IMR-90 (cell line): ENCODE results near the gene ETV6. TPM values are rescaled to one million over a fixed set of nuclear protein-coding genes. Genes with fewer than 3 reads are reported as not detected.

Source experiments
- ATAC-seq: fragments of 200-7000 bp; cut with Tn5 transposase; 2 replicates; pipeline ENCODE4 v1.9.1; 2020; ENCODE audit warnings: low read depth, mild to moderate bottlenecking, moderate library complexity
- BruUV-seq: library from RNA; stranded (reverse); fragments of 400-500 nt; replicated peaks from 2 replicates; lab custom pipeline; 2021; lab: Mats Ljungman, UMichigan
- CTCF ChIA-PET: fragments of 300-600 bp; formaldehyde crosslinking; extraction: SDS; loops from one replicate; lab custom pipeline; 2021; ENCODE audit warnings: antibody characterized with exemption; lab: Yijun Ruan, JAX
- POLR2A ChIA-PET: fragments of 300-600 bp; sonication (Branson Sonifier 250); formaldehyde crosslinking; loops from one replicate; lab custom pipeline; 2022; ENCODE audit warnings: antibody characterized with exemption; ENCODE audit not compliant: unreplicated experiment; lab: Charles Lee
- DNase-seq: peaks from one replicate; pipeline ENCODE4 v3.0.0; 2013
- H2AFZ ChIP-seq: replicated peaks from 2 replicates; pipeline ENCODE3; 2013; ENCODE audit warnings: low read length, mild to moderate bottlenecking; ENCODE audit not compliant: poor library complexity
- H2AK5ac ChIP-seq: 2 replicates; pipeline ENCODE4 v1.6.1; 2013; ENCODE audit warnings: low read depth, low read length, inconsistent platforms
- H2AK9ac ChIP-seq: replicated peaks from 2 replicates; pipeline ENCODE3; 2013; ENCODE audit warnings: mild to moderate bottlenecking, low read depth, low read length, moderate library complexity; ENCODE audit not compliant: poor library complexity
- H2BK120ac ChIP-seq: 2 replicates; pipeline ENCODE4 v1.6.1; 2013; ENCODE audit warnings: low read depth, low read length, inconsistent platforms
- H2BK15ac ChIP-seq: 3 replicates; pipeline ENCODE4 v1.6.1; 2013; ENCODE audit warnings: low read depth, low read length, inconsistent platforms
- H2BK20ac ChIP-seq: 2 replicates; pipeline ENCODE4 v1.6.1; 2013; ENCODE audit warnings: low read depth, mild to moderate bottlenecking, inconsistent platforms, low read length, moderate library complexity
- H2BK5ac ChIP-seq: 2 replicates; pipeline ENCODE4 v1.6.1; 2013; ENCODE audit warnings: mild to moderate bottlenecking, low read depth, low read length, inconsistent platforms; ENCODE audit not compliant: poor library complexity, severe bottlenecking
- H3K14ac ChIP-seq: replicated peaks from 2 replicates; pipeline ENCODE4 v1.6.1; 2013; ENCODE audit warnings: low read depth, low read length, inconsistent platforms
- H3K18ac ChIP-seq: 2 replicates; pipeline ENCODE4 v1.6.1; 2013; ENCODE audit warnings: low read depth, low read length, control low read depth
- H3K23ac ChIP-seq: 2 replicates; pipeline ENCODE4 v1.6.1; 2013; ENCODE audit warnings: low read depth, low read length, inconsistent platforms
- H3K27ac ChIP-seq: 2 replicates; pipeline ENCODE4 v1.5.1; 2013; ENCODE audit warnings: mild to moderate bottlenecking, control low read depth, low read length; ENCODE audit not compliant: insufficient read depth
- H3K27me3 ChIP-seq: 2 replicates; pipeline ENCODE4 v1.6.1; 2013; ENCODE audit warnings: low read length; ENCODE audit not compliant: control insufficient read depth, insufficient read depth
- H3K36me3 ChIP-seq: 2 replicates; pipeline ENCODE4 v1.6.1; 2013; ENCODE audit warnings: low read length, mixed read lengths; ENCODE audit not compliant: control insufficient read depth, insufficient read depth
- H3K4ac ChIP-seq: 2 replicates; pipeline ENCODE4 v1.6.1; 2013; ENCODE audit warnings: low read depth, low read length, inconsistent platforms
- H3K4me1 ChIP-seq: 2 replicates; pipeline ENCODE4 v1.6.1; 2013; ENCODE audit warnings: low read length, mixed read lengths; ENCODE audit not compliant: control insufficient read depth, insufficient read depth
- H3K4me2 ChIP-seq: 2 replicates; pipeline ENCODE4 v1.6.1; 2013; ENCODE audit warnings: low read depth, mild to moderate bottlenecking, control low read depth, low read length, moderate library complexity
- H3K4me3 ChIP-seq: 2 replicates; pipeline ENCODE4 v1.5.1; 2013; ENCODE audit warnings: low read depth, mild to moderate bottlenecking, control low read depth, low read length, moderate library complexity; ENCODE audit not compliant: insufficient read depth
- H3K56ac ChIP-seq: 2 replicates; pipeline ENCODE4 v1.6.1; 2013; ENCODE audit warnings: low read length, inconsistent platforms; ENCODE audit not compliant: insufficient read depth; ENCODE audit errors: extremely low read depth
- H3K79me1 ChIP-seq, 2 experiments: 2 replicates each; pipeline ENCODE4 v1.6.1; 2013; ENCODE audit warnings: low read length in 2 of 2, inconsistent platforms in 1 of 2, low read depth in 1 of 2
- H3K9ac ChIP-seq: 2 replicates; pipeline ENCODE4 v1.6.1; 2013; ENCODE audit warnings: low read depth, low read length, control low read depth
- H3K9me1 ChIP-seq: 2 replicates; pipeline ENCODE4 v1.6.1; 2013; ENCODE audit warnings: low read length, inconsistent platforms; ENCODE audit not compliant: insufficient read depth
- H3K9me3 ChIP-seq: 2 replicates; pipeline ENCODE4 v1.6.1; 2013; ENCODE audit warnings: low read length; ENCODE audit not compliant: control insufficient read depth, insufficient read depth
- H4K20me1 ChIP-seq: 2 replicates; pipeline ENCODE4 v1.6.1; 2013; ENCODE audit warnings: low read length, inconsistent platforms; ENCODE audit not compliant: insufficient read depth
- H4K5ac ChIP-seq: 2 replicates; pipeline ENCODE4 v1.6.1; 2013; ENCODE audit warnings: mild to moderate bottlenecking, low read depth, low read length, control low read depth
- H4K8ac ChIP-seq, 2 experiments: 2 replicates each; pipeline ENCODE4 v1.6.1; 2013; ENCODE audit warnings: low read depth in 2 of 2, low read length in 2 of 2, control low read depth in 1 of 2, inconsistent platforms in 1 of 2
- H4K91ac ChIP-seq: 2 replicates; pipeline ENCODE4 v1.6.1; 2013; ENCODE audit warnings: low read depth, low read length, inconsistent platforms; ENCODE audit not compliant: insufficient read depth
- BHLHE40 ChIP-seq: fragments of 150-350 bp; IDR thresholded peaks from 2 replicates; pipeline ENCODE4 v1.6.1; 2016; ENCODE audit warnings: mild to moderate bottlenecking, low read depth, low read length
- CEBPB ChIP-seq: IDR thresholded peaks from 2 replicates; pipeline ENCODE4 v1.6.1; 2012; ENCODE audit warnings: low read depth, low read length, improper control_type of control experiment
- FOS ChIP-seq: fragments of 150-350 bp; IDR thresholded peaks from 2 replicates; pipeline ENCODE4 v1.6.1; 2016; ENCODE audit warnings: low read depth, low read length
- MXI1 ChIP-seq: IDR thresholded peaks from 2 replicates; pipeline ENCODE4 v1.6.1; 2012; ENCODE audit warnings: low read depth, mild to moderate bottlenecking, low read length, moderate library complexity, borderline replicate concordance
- NFE2L2 ChIP-seq: fragments of 150-350 bp; IDR thresholded peaks from 2 replicates; pipeline ENCODE4 v1.6.1; 2016; ENCODE audit warnings: low read depth, mild to moderate bottlenecking, low read length
- POLR2A ChIP-seq: IDR thresholded peaks from 2 replicates; pipeline ENCODE4 v1.6.1; 2012; ENCODE audit warnings: mild to moderate bottlenecking, low read depth, low read length
- RFX5 ChIP-seq: IDR thresholded peaks from 2 replicates; pipeline ENCODE4 v1.8.0; 2012; ENCODE audit warnings: low read depth, mild to moderate bottlenecking, low read length, moderate library complexity
- SMC3 ChIP-seq: fragments of 150-350 bp; IDR thresholded peaks from 2 replicates; pipeline ENCODE4 v1.6.1; 2016; ENCODE audit warnings: low read depth, mild to moderate bottlenecking, antibody characterized with exemption, low read length, moderate library complexity
- whole genome bisulfite sequencing, 2 experiments: methylation state at CpG; one replicate each; pipeline versions ENCODE4 v1.1.5 to v1.1.7; 2013; ENCODE audit warnings: missing lambda C conversion rate in 2 of 2; ENCODE audit not compliant: insufficient read length in 1 of 2; ENCODE audit errors: extremely low coverage in 2 of 2; 5-methylcytosine and 5-hydroxymethylcytosine counted together
- dilution Hi-C: fragments of 300-500 bp; cut with HindIII; formaldehyde crosslinking; loops from one replicate; pipeline ENCODE4 v1.14.3; 2018; ENCODE audit warnings: low sequenced_read_pairs; ENCODE audit not compliant: unreplicated experiment
- in situ Hi-C: fragments of 300-500 bp; cut with MboI; formaldehyde crosslinking; loops from 3 replicates; pipeline ENCODE4 v1.14.3; 2019; ENCODE audit warnings: low sequenced_read_pairs, inconsistent platforms, mixed read lengths
- intact Hi-C: fragments of 100-400 bp; cut with micrococcal nuclease; formaldehyde crosslinking; loops from 2 replicates; pipeline ENCODE4 v1.10.0; 2022
- polyA plus RNA-seq, 3 experiments: library from polyadenylated mRNA; depleted of rRNA; stranded (reverse); fragments of >200 nt; gene quantifications; 2 replicates each; pipeline ENCODE4 v1.2.3, GENCODE V29; 2012; ENCODE audit warnings: low replicate concordance in 1 of 3
- total RNA-seq: library from RNA; depleted of rRNA; stranded (reverse); fragments of >200 nt; gene quantifications from 2 replicates; pipeline ENCODE4 v1.2.3, GENCODE V29; 2012
- TF ChIP-seq, protein P1 (sequence below): fragments of 150-350 bp; IDR thresholded peaks from 2 replicates; pipeline ENCODE4 v1.6.1; 2017; ENCODE audit warnings: mild to moderate bottlenecking, antibody characterized with exemption, low read length, low read depth
- TF ChIP-seq, protein P2 (sequence below): conservative IDR thresholded peaks from 2 replicates; pipeline ENCODE4 v1.5.1; 2012; ENCODE audit warnings: mild to moderate bottlenecking, low read depth, low read length, improper control_type of control experiment
- TF ChIP-seq, protein P3 (sequence below): fragments of 150-350 bp; IDR thresholded peaks from 2 replicates; pipeline ENCODE4 v1.6.1; 2016; ENCODE audit warnings: low read depth, mild to moderate bottlenecking, low read length, moderate library complexity, borderline replicate concordance

The ETV6 gene
- total and polyA plus RNA-seq, 2 of the 4 experiments (the other 2 are of a cell fraction): 8.4 to 9.9 TPM

DNA sequence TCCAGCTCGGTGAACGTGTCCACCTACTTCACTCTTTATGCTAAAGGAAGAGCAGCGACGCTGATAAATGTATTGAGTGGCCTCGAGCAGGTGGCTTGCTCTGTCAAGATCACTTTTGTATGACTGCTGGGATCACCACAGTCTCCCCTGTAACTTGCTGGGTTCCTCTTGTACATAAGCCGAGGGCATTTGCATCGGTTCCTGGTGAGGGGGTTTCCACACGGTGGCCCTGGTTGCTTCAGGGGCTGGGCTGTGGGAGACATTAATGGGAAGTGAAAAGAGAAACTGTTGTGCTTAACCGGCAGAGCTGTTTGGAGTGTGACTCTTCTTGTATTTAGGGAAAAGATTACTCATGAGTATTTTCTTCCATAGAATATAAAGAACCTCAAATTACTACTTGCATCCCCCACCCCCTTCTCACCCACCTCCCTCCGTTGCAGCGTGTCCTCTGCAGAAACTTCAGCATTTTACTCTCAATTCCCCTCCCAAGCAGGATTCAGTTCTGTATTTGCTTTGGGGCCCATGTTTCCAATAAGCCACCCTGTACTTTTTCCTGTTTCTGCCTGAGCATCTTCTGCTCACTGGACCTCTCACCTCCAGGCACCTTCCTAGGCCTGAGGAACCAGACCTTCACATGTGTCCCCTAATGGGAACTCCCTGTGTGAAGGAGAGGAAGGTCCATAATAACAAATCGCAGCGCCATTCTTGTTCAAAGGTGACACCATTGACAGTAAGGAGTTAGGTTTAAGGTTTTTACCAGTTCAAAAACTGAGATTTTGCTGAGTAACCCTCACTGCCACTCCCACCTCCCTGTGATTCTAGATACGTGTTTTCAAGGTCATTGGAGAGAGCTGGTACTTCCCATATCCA is 187.0 kb downstream of the ETV6 start (continued):
- TF ChIP-seq BHLHE40 (no peak), MXI1 (no peak)

DNA sequence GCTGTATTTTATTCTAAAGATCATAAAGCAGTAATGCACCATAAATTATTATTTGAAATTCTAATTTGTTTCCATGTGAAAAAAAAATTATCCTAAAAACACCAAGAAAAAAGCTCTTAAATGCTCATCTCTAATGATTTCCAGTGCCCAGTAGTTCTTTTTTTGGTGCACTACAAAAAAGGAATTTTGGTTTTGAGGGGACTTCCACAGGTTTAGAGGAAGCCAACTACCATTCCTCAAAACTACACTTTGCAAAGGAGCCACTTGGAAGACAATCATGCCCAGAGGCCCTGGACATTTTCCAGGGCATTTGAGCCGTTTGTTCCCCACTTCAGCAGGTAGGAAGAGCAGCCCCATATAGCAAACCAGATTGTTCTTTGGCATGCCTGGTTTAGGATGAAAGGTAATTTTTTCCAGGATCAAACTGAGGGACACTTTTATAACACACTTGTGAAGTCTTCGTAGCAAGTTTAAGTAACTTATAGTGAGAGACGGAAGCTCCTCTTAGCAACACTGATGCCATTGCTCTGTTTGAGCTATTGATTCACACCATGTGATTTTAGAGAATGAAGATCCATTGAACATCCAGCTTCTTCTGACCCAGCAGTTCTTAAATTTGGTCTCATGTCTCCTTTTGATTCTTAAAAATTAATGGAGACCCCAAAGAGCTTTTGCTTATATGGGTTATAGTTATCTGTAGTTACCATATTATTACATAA is 187.9 kb downstream of the ETV6 start:
- H3K9ac ChIP-seq: no peak overlapping the region
- H2AK5ac ChIP-seq: no peak overlapping the region
- H3K27me3 ChIP-seq: no peaks in the 10 kb centered on the region
- ChIA-PET POLR2A (no interaction called here), CTCF (no interaction called here)
- no peak overlapping the region for H3K23ac ChIP-seq
- H3K56ac ChIP-seq: no peak overlapping the region
- BruUV-seq: no TSS peak
- H2BK5ac ChIP-seq: no peak overlapping the region
- no peak overlapping the region for H3K14ac ChIP-seq
- no peak overlapping the region for H3K4me2 ChIP-seq
- peaks cover 11% of the 10 kb centered on the region for H3K36me3 ChIP-seq
- H3K9me1 ChIP-seq: peaks cover 14% of the 10 kb centered on the region; the same call in 1 of the 2 replicates
- no peaks in the 10 kb centered on the region; the same call in 1 of the 2 replicates for H4K20me1 ChIP-seq
- DNase-seq (no peak), ATAC-seq (no peak)
- no peak overlapping the region for H4K5ac ChIP-seq
- H4K91ac ChIP-seq: no peak overlapping the region
- H3K4me1 ChIP-seq: peaks cover 11% of the 10 kb centered on the region
- H3K9me3 ChIP-seq: no peaks in the 10 kb centered on the region
- no peak overlapping the region for H2BK15ac ChIP-seq
- H3K27ac ChIP-seq: no peak overlapping the region
- no CpG with 5 or more reads among the region's 3 CpGs for WGBS, 2 experiments
- no peak overlapping the region for H2BK20ac ChIP-seq
- H4K8ac ChIP-seq: no peak overlapping the region
- intact Hi-C loops: no loop called here
- H2BK120ac ChIP-seq: no peak overlapping the region
- H3K79me1 ChIP-seq: peaks cover 23 to 61% of the 10 kb centered on the region in 2 experiments
- dilution Hi-C loops: no loop called here
- H3K4me3 ChIP-seq: no peak overlapping the region
- H3K4ac ChIP-seq: no peak overlapping the region
- H2AFZ ChIP-seq: no peak overlapping the region
- in situ Hi-C loops: no loop called here
- H2AK9ac ChIP-seq: no peak overlapping the region
- no peak overlapping the region for H3K18ac ChIP-seq
- TF ChIP-seq RFX5: no peak
- TF ChIP-seq POLR2A: no peak
- TF ChIP-seq, protein P1, sequence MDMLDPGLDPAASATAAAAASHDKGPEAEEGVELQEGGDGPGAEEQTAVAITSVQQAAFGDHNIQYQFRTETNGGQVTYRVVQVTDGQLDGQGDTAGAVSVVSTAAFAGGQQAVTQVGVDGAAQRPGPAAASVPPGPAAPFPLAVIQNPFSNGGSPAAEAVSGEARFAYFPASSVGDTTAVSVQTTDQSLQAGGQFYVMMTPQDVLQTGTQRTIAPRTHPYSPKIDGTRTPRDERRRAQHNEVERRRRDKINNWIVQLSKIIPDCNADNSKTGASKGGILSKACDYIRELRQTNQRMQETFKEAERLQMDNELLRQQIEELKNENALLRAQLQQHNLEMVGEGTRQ: no peak
- no peak for TF ChIP-seq SMC3
- TF ChIP-seq NFE2L2: no peak
- no peak for TF ChIP-seq MXI1
- no peak for TF ChIP-seq FOS
- TF ChIP-seq, protein P2, sequence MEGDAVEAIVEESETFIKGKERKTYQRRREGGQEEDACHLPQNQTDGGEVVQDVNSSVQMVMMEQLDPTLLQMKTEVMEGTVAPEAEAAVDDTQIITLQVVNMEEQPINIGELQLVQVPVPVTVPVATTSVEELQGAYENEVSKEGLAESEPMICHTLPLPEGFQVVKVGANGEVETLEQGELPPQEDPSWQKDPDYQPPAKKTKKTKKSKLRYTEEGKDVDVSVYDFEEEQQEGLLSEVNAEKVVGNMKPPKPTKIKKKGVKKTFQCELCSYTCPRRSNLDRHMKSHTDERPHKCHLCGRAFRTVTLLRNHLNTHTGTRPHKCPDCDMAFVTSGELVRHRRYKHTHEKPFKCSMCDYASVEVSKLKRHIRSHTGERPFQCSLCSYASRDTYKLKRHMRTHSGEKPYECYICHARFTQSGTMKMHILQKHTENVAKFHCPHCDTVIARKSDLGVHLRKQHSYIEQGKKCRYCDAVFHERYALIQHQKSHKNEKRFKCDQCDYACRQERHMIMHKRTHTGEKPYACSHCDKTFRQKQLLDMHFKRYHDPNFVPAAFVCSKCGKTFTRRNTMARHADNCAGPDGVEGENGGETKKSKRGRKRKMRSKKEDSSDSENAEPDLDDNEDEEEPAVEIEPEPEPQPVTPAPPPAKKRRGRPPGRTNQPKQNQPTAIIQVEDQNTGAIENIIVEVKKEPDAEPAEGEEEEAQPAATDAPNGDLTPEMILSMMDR: no peak
- TF ChIP-seq, protein P3, sequence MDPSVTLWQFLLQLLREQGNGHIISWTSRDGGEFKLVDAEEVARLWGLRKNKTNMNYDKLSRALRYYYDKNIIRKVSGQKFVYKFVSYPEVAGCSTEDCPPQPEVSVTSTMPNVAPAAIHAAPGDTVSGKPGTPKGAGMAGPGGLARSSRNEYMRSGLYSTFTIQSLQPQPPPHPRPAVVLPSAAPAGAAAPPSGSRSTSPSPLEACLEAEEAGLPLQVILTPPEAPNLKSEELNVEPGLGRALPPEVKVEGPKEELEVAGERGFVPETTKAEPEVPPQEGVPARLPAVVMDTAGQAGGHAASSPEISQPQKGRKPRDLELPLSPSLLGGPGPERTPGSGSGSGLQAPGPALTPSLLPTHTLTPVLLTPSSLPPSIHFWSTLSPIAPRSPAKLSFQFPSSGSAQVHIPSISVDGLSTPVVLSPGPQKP: no peak
- TF ChIP-seq CEBPB: no peak
